Ammon's horn (tissue), 1 donor: ENCODE results near the gene RASSF5.
A peak's percentile ranks its signal among the peaks of the same experiment; 100 is the strongest.

Experiments used
- DNase-seq: peaks from one replicate; pipeline ENCODE4 v3.0.0-alpha.2; 2016; ENCODE audit warnings: low spot score

The RASSF5 gene

DNA sequence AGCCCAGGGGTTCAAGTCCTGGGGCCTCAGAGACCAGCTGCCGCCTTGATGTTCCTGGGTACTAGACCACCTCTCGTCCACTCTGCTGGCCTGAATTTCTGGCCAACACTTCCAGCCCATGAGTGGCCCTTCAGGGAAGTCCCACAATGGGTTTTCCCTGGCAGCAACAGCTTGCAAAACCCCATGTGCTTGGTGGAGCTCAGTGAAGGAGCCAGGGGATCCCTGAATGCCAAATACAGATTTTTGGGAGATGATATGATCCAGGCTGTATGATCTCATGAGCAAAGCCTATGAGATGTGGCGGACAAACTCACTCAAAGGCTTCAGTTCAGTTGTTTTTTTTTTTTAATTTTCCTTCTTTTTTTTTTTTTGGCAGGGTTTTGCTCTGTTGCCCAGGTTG lies 9.6 kb upstream of the RASSF5 start:
- DNase-seq: no peak

DNA sequence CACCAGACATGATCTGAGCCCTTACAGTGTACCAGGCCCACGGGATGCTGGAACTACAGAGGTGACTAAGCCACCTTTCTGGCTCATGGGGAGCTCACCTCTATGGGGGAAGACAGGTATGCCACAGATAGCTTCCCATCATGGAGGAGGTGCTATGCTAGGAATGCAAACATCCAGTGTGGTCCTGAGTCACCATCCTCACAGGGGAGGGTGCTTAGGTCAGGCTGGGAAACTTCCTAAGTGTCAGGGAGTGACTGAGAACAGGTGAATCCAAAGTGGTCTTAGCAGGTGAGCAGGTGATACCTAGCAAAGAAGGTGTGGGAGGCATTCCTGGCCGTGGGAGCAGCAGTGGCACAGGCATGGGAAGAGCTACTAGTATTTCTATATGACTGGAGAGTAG lies 8.6 kb upstream of the RASSF5 start:
- DNase-seq: no peak

DNA sequence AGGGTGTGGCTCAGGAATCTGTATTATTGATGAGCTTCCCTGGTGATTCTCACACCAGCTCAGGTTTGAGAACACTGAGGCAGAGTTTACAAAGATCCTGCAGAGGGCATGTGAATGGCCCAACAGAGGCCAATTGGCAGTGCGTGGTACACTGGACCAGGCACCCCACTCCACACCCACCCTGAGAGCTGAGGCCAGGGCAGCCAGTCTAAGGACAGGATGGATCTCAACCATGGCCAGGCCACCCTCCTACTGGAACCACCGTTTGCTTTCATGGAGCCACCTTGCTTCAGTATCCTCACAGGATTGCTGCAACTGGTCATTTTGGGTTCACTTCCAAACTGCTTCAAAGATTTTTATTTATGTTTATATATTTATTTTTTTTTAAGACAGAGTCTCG lies 7.3 kb upstream of the RASSF5 start:
- no peak for DNase-seq

DNA sequence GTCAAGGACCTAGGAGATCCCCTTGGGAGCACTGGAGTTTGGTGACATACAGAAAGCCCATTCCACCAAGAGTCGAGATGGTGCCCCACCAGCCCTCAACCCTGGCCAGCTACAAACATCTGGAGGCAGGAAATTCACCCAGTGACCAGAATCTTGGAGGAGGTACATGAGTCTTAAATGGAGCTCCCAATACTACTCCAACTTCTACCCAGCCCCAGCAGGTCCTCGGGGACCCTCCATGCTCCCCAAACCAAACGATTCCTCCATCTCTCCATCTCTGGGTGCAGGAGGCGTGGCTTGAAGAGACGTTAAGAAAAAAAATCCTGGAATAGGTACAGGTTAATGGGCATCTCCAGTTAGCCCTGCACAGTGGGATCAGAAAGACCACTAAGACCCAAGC lies 5.5 kb upstream of the RASSF5 start:
- DNase-seq: no peak

DNA sequence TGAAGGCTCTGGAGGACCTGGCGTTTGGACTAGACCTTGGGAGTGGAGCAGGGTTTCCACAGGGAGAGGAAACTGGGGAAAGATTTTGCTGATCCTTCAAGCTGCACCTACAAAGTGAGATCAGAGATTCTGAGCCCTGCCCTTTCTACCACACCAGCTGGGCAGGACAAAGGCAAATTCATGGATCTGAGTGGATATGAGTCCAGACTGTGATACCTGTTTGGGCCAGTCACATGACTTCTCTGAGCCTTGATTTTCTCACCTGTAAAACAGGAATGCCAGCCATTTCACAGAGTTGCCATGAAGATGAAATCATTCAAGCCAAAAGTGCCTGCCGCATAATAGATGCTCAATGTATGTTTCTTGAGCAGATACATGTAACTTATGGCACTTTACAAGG lies 4.9 kb upstream of the RASSF5 start:
- DNase-seq: no peak

DNA sequence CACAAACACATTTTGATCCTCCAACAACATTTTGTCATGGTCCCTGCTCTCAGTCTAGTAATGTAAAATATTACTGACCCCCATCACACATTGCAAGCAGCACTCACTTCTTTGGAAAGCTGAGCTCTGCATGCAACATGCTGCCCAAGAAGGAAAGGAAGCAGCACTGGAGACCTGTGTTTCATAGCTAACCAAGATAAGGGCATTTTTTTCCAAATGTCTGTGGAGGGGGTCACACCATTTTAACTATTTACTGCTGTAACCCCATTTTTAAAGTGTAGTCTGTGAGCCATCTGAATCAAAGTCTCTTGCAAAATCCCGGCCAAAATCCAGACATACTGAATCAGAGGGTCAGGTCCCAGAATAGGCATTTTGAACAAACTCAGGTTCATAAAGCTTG lies 4.5 kb upstream of the RASSF5 start:
- no peak for DNase-seq

DNA sequence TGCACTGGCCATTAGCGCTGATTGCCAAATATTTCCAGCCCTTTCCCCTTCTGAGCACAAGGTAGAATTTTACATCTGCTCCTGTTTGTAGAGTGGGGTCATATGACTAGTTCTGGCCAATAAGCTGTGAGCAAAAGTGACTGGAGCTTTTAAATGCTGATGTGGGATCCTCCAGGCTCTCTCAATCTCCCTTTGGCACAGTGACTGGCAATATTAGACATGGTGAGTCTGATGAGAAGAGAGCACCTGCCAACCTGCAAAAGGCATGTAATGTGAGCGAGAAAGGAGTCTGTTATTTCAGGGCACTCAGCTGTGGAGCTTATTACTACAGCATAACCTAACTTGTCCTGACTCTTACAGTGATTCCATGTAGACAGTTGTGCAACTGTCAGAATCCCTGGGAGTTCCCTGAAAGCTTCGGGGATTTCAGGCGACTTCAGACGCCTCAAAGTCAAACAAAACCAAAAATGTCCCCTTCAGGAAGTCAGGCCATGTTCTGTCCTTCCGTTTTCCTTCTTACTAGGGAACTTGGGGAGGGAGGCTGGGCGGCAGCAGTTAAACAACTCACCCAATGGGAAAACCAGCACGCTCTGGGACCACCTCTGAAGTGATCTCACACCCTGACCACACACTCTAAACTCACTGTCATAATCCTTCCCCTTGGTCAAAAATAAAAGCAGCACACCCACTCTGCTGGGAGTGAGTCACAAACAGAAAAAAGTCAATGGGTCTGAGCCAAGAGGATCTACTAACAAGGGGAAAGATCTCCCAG lies 3.6 kb upstream of the RASSF5 start:
- DNase-seq: peak; percentile 35

DNA sequence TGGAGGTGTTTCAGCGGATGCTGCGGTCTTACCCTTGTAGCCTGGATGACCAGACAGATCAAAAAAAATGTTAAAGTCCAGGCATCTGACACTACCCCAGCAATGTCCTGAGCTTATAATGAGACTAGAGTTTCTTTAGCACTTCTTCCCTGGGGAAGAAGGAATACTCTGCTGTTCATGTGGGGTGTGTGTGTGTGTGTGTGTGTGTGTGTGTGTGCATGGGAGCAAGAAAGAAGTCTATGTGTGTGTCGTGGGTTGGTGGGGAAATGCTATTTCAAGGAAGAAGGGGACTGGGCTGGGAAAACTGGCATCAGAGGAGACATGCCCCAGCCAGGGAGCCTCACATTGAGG lies 3.0 kb upstream of the RASSF5 start:
- DNase-seq: no peak

DNA sequence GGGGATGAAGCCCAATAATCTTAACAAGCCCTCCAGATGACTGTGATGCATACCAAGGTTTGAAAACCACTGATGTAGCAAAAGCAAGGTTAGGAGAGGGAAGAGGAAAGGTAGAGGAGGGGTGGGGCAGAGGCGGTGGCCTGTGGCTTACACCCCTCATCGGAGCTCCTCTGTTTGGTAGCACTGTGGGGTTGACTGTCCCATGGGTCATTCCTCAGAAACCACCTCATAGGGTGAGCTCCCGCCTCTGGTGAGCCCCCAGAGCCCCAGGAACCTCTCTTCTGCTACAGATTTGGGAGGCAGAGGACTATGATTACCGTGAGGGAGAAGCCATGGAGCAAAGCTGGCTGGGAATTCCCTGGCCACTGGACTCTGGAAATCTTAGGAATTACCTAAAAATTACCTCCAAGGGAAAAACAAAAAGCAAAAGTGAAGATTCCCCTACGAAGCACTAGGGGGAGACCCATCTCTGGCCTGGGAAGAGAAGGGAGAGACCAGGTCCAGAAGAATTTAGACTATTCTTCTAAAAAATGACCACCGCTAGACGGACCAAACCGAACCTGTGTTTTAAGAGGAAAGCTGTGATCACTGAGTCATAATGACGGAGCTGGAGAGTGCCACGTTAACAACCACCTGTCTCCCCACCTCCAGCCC lies 1.5 kb upstream of the RASSF5 start:
- DNase-seq: no peak

DNA sequence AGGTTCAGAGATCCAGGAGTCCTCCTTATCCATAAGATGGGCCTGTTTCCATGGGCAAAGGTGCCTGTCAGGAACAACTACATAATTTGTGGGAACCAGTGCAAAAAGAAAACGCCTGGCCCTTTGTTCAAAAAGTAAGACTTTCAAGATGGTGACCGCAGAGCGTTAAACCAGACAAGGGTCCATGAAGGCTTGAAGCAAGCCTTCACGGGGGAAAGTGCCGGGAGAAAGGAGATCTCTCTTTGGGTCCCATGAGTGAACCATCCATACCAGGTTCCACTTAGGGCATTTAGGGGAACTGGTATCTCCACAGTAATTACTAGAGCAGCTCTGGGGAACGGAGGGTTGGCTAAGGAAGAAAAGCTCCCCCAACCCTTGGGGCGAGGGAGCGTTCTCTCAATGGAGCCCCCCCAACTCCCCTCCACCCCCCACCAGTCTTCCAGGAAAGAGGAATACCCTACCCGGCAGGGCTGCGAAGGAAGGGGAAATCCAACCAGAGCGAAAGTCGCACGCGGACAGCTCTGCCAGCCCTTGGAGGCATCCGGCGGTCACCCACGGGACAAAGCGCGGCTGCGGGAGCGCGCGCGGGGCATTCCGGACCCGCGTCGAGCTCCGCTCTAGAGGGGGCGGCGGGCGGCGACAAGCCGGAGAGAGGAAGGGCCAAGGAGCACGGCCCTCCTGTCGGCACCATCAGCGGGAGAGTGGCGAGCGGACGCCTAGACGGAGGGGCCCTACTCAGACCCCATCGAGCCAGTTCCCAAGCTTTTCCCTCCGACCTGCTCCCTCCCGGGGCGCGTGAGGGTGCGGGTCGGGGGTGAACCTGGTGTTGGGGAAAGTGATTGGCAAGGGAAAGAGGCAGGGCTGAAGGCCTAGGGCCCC lies 687 bp upstream of the RASSF5 start:
- no peak for DNase-seq

DNA sequence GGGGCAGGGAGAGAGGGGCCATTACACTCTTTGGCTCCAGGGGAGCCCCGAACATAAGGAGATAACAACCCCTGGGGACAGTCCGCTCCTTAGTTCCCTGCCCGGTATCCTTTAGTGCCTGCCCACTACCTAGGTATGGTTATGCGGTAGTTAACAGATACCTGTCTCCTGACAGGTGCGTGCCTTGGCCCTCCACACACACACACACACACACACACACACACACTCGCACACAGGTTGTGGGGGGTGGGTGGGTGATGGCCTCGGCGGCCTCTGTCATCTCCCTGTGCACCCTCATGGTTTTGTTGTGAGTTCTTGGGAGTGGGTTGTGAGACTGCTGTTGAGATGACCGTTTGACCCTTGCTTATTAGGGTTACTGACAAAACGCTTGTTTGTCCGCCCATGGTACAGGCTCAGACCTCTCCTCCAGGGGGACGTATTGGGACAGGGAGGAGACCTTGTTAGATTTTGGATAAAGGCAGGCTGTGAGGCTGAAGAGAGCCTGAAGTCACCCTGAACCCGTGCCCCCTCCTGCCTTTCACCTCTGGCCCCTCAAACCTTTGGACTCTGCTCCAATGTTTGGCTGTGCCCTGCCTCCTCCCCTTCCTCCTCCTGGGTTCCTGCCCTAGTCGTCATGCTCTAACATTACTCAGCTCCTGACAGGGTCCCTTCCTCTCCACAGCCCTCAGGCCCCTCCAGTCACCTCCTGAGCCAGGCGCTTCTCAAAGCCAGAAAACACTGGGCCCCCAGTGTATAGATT lies 979 bp downstream of the RASSF5 start:
- no peak for DNase-seq

DNA sequence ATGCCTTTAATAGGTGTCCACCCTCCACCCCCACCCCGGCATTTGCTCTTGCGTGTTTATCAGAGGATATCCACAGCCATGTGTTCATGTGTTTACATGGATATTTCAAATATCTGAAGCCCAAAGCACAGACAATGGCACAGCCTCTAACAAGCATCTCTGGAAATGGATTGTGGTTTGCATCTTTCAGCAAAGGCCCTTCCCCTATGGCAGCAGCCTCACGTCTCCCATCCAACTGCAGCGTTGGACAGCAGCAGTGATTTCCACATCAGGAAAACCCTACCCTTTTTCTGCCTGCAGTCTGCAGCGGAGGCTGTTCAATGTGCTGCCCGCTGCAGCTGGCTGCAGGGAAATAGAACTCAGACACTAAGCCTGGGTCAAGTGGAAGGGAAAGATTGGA lies 1.6 kb downstream of the RASSF5 start:
- no peak for DNase-seq

DNA sequence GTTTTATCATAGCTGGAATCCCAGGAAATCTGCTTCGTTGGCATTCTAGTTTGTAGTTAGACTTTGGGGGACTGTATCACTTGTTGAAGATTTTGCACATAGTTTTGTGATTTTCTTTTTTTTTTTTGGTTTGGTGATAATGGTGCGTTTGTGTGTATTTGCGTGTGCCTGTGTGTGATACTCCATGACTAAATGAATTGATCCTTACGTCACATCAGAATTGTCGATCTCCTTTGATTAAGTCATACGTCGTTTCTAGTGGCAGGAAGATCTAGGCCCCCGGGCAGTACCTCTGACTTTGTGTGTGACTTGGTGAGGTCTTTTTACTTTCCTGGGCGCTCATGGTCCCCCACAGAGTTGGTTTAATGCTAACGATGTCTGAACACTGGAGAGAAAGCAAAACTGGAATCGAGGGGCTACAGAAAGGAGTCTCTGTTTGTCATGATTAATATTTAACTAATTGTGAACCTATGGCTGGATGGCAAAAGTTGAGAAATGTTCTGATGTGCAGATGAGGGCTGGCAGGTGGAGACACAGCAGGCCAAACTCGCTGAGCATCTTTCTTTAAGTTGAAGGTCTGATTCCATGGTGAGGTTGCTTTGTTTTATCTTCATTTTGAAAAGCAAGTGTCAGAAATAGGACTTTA lies 2.4 kb downstream of the RASSF5 start:
- DNase-seq: no peak

DNA sequence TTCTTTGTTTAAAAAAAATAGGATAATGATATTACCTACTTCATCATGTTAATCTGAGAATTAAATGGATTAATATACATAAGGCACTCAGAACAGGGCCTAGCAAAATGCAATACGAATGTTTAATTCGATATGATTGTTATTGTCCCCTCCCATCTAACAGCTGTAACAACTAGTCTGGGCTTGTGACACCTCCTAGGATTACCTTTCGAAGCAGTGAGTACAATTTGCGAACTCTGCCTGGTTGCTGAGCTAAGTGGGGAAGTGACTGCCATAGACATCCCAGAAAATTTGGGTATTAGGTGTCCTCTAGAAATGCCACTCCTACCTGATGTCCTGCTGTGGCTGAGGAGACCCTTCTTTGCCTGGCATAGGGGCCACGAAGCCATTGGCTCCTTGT lies 3.0 kb downstream of the RASSF5 start:
- no peak for DNase-seq

DNA sequence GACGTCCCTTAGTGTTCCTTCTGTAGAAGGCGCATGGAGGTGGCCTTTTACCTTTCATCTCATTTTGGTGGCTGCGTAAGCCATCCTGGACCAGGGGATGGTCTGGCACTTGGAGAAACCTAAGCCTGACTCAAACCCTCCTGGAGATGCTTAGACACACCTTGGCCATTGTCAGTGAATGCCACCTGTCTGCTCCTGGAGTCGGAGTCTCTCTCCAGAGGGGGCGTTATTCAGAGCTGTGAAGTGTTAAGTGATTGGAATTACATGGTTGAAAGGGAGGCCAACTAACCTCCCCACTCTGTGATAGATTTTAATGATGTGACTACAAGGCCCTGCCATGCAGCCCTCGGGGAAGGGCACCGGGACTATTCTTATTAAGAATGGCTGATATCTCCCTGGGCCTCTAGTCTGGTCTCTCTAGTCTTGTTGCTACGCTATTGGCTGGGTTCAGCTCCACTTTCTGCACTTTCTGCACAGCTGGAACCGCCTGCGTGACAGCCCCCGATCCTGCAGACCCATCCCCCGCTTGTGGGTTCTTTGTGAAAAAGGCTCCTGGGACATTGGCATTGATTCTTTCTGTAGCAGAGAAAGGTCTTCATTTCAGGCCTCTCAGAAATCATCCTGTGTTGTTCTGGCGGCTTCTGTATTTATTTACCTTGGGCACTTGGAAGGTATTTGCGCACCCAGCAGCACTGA lies 4.2 kb downstream of the RASSF5 start:
- DNase-seq: no peak

DNA sequence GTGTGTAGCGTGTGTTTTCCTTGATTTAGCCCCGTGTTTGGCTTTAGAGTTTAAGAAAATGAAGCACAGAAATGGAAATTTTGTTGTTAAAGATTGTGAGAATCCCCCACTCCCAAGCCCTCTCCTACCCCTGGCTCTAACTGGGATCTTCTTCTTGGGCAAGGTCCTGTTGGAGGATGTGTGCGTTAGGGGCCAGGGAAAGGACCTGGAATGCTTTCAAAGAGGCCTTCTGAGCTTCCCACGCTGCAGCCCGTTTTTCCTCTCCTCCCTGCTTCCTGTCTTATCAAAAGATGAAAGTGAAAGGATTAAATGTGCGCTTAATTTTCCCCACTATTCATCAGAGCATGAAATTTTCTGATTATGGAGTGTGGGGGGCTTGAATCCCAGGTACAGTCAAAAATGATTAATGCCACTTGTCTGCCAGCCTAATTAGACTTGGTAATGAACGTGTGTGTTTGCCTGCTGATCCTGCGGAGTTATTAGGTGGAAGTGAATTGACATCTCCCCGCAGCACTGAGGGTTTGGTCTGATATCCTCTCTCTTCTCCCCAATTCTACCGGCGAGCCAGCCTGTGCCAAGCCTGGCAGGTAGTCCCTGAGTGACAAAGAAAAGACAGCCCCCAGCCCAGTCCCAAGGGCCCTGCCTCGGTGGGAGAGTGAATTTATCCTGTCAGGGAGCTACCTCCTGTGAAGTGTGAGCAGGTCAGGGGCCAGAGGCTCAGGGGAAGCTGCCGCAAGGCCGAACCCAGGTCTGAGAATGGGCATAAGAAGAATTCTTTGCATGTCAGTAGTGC lies 4.9 kb downstream of the RASSF5 start:
- no peak for DNase-seq

DNA sequence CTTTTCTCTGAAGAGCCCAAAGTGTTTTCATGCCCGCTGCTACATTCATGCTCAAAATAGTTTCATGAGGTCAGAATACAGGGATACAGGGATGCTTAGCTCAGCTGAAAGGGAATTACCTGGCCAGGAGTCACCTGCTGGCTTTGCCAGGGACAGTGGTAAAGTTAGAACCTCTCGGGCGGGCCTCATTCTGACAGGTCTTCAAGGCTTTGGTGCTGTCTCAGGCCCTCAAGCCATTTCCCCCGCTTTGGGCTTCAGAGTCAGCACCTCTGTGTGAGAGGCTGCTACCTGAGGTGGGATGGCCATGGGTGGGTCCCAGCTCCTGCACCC lies 5.5 kb downstream of the RASSF5 start:
- no peak for DNase-seq

DNA sequence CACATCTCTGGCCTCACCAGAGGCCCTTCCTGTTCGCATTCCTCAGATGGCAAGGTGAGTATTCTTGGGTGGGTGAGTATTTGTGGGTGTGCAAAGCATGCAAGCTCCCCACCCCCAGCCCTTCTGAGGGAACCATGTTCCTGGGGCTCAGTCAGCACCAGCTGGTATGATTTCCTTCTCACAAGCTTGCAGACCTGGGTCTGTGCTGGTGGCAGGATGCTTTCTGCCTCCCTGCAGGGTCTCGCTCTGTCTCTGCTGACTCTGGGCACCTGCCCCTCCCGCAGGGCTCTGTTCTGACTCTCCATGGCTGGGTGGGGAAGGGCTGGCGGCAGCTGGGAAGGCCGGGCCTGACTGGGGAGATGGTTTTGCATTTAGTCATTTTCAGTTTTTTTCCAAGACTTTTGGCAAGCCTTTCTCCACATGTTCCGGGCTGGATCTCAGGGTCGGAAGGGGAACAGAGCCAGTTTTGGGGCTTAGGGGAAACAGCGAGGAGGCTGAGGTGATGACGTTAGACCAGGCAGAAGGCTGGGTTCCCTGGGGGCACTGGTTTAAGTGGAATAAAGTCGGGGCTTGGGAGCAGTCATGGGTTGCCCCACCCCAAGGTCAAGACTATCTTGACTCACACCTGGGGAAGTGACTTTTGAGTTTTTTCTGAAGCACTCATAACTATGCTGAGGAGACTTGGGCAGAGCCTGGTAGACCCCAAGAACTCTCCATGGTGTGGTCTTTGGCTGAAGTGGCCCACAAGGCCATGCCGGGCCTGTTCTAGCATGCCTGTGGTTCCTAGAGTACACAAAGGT lies 6.2 kb downstream of the RASSF5 start:
- DNase-seq: no peak

DNA sequence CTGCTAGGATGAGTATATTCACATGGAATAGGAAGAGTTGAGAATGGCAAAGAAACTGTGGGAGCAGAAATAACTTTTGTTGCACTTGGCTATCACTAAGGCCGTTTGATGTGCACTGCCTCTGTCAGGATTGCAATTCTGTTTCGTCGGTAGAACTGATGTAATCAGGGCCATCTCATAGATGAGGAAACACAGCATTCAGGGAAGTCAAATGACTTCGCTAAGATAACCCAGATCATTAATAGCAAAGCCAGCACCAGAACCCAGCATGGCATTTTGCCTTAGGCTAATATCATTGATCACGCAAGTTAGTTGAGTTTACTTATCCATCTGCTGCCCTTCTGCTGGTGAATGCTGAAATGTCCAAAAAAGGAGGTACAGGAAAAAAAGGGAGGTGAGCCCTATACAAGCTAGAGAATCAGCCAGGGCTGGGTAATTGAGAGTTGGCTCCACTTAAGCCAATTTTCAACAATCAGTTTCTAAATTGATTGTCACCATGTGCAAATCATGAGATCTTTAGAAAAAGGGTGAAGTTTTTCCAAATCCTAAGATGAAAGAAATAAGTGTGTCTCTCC lies 7.6 kb downstream of the RASSF5 start:
- DNase-seq: no peak

DNA sequence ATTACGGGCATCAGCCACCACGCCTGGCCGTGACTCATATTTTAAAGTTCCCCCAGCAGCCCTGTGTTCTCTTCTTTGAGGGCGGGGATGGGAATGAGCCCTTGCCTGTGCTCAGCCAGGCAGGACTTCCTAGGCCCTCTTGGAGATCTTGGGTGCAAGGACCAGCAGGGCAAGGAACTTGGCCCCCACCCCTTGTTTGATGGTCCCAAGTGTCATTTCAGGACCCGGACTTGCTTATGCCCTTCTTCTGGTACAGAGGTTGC lies 9.3 kb downstream of the RASSF5 start:
- DNase-seq: no peak
